ENCODE measurements around the gene PGLYRP4.

PGLYRP4 gene

DNA sequence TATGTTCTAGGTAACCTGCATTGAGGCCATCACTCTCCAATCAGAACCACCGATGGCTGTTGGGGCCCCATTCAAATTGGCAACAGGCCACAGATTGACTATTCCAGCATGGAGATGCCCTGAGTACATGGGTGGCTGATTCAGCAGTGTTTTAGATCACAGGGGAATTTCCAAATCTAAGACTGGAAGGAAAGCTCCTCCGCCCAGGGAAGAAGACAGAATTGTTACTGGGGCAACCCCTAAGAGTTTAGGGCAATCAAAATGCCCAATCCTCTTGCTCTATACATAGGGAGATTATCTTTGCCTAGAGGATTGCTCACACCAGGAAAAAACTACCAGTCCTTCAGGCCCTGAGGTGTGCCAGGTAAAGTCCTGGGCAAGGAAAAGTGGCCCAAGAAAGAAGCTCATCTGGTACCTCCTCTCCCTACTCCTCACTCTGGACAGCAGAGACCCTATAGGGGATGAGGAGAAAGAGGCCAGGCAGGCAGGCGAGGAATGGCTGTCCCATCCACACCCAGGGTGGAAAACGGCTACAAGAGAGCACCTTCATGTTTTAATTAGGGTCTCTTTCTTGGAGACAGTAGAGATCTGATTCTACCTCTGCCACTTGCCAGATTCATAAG lies 36.4 kb upstream of the PGLYRP4 start:
- DNase-seq: no peak
- Histone ChIP-seq H2BK15ac (replicated peaks; ENCODE audit: low read depth) (no peak overlapping the region), H3K4me3 (ENCODE audit: low read length) (no peak overlapping the region), H4K8ac (ENCODE audit: low read depth, low read length) (no peak overlapping the region), H3K27ac (ENCODE audit: low read depth, low read length) (no peak overlapping the region), H3K9ac (ENCODE audit: low read length) (no peak overlapping the region), H3K4ac (ENCODE audit: low read depth, low read length) (no peak overlapping the region), H3K4me2 (ENCODE audit: low read length) (no peak overlapping the region), H3K27me3 (ENCODE audit: insufficient read depth, low read length, poor library complexity) (no peaks in the 10 kb centered on the region), H3K23ac (ENCODE audit: low read length) (no peak overlapping the region), H4K5ac (ENCODE audit: low read length) (no peak overlapping the region), H3K79me1 (ENCODE audit: low read length) (no peaks in the 10 kb centered on the region), H2BK5ac (ENCODE audit: low read length) (no peak overlapping the region), H3K4me1 (ENCODE audit: control insufficient read depth, low read depth, low read length) (no peaks in the 10 kb centered on the region), H3K36me3 (ENCODE audit: control insufficient read depth, insufficient read depth, low read length) (no peaks in the 10 kb centered on the region), H2BK120ac (ENCODE audit: low read depth, low read length) (no peak overlapping the region), H3K18ac (ENCODE audit: low read length) (no peak overlapping the region), H2AK5ac (ENCODE audit: low read length) (no peak overlapping the region), H3K79me2 (ENCODE audit: control insufficient read depth, insufficient read depth, low read length) (no peaks in the 10 kb centered on the region), H3K56ac (ENCODE audit: low read length) (no peak overlapping the region)
- WGBS (ENCODE audit: extremely low coverage, insufficient coverage, low lambda C conversion rate): no CpG with 5 or more reads among the region's 4 CpGs

DNA sequence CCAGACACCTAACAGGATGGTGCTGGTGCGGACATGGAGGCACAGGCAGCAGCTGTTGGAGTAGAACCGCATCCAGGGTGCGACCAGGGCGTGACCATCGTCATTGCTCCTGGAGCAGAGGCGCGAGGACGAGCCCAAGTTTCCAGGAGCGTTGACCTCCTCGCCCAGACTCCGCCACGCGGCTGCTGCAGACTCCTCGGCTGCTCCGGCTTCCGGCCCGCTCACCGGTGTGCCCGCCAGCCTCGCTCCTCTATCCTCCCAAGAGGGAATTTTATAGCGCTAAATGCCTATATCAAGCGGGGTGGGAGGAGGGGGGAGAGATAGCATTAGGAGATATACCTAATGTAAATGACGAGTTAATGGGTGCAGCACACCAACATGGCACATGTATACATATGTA lies 32.1 kb upstream of the PGLYRP4 start:
- Histone ChIP-seq H3K18ac (ENCODE audit: low read length) (no peak overlapping the region), H3K79me1 (ENCODE audit: low read length) (no peaks in the 10 kb centered on the region), H2BK120ac (ENCODE audit: low read depth, low read length) (no peak overlapping the region), H3K27ac (ENCODE audit: low read depth, low read length) (no peak overlapping the region), H2BK15ac (replicated peaks; ENCODE audit: low read depth) (no peak overlapping the region), H3K4me3 (ENCODE audit: low read length) (no peak overlapping the region), H3K4ac (ENCODE audit: low read depth, low read length) (no peak overlapping the region), H3K4me2 (ENCODE audit: low read length) (no peak overlapping the region), H4K5ac (ENCODE audit: low read length) (no peak overlapping the region), H3K9ac (ENCODE audit: low read length) (no peak overlapping the region), H3K79me2 (ENCODE audit: control insufficient read depth, insufficient read depth, low read length) (no peaks in the 10 kb centered on the region), H3K36me3 (ENCODE audit: control insufficient read depth, insufficient read depth, low read length) (no peaks in the 10 kb centered on the region), H2AK5ac (ENCODE audit: low read length) (no peak overlapping the region), H4K8ac (ENCODE audit: low read depth, low read length) (no peak overlapping the region), H3K56ac (ENCODE audit: low read length) (no peak overlapping the region), H2BK5ac (ENCODE audit: low read length) (no peak overlapping the region), H3K23ac (ENCODE audit: low read length) (no peak overlapping the region), H3K4me1 (ENCODE audit: control insufficient read depth, low read depth, low read length) (no peaks in the 10 kb centered on the region), H3K27me3 (ENCODE audit: insufficient read depth, low read length, poor library complexity) (no peaks in the 10 kb centered on the region)
- DNase-seq: no peak
- no CpG with 5 or more reads among the region's 23 CpGs for WGBS (ENCODE audit: extremely low coverage, insufficient coverage, low lambda C conversion rate)

DNA sequence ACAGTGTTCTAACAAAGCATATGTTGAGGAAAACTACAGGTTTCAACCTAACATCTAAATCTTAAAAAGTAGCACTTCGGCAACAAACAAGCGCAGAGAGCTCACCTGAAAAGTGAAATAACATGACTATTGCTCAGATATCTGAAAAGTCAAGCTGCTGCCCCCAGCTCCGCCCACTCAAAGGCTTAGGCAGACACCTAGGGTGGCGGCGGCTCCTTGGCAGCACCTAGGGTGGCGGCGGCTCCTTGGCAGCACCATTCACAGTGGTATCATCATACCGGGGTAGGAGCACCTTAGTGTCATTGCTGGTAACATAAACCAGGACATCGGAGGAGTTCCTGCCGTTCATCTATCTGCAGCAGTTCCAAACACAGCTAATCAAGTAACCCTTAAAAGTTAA lies 30.9 kb upstream of the PGLYRP4 start:
- Histone ChIP-seq H4K8ac (ENCODE audit: low read depth, low read length) (no peak overlapping the region), H2BK120ac (ENCODE audit: low read depth, low read length) (no peak overlapping the region), H2BK5ac (ENCODE audit: low read length) (no peak overlapping the region), H4K5ac (ENCODE audit: low read length) (no peak overlapping the region), H2BK15ac (replicated peaks; ENCODE audit: low read depth) (no peak overlapping the region), H3K4me2 (ENCODE audit: low read length) (no peak overlapping the region), H3K36me3 (ENCODE audit: control insufficient read depth, insufficient read depth, low read length) (no peaks in the 10 kb centered on the region), H3K79me1 (ENCODE audit: low read length) (no peaks in the 10 kb centered on the region), H3K23ac (ENCODE audit: low read length) (no peak overlapping the region), H3K18ac (ENCODE audit: low read length) (no peak overlapping the region), H3K79me2 (ENCODE audit: control insufficient read depth, insufficient read depth, low read length) (no peaks in the 10 kb centered on the region), H3K9ac (ENCODE audit: low read length) (no peak overlapping the region), H3K27ac (ENCODE audit: low read depth, low read length) (no peak overlapping the region), H2AK5ac (ENCODE audit: low read length) (no peak overlapping the region), H3K56ac (ENCODE audit: low read length) (no peak overlapping the region), H3K4me3 (ENCODE audit: low read length) (no peak overlapping the region), H3K27me3 (ENCODE audit: insufficient read depth, low read length, poor library complexity) (no peaks in the 10 kb centered on the region), H3K4me1 (ENCODE audit: control insufficient read depth, low read depth, low read length) (no peaks in the 10 kb centered on the region), H3K4ac (ENCODE audit: low read depth, low read length) (no peak overlapping the region)
- no CpG with 5 or more reads among the region's 10 CpGs for WGBS (ENCODE audit: extremely low coverage, insufficient coverage, low lambda C conversion rate)
- no peak for DNase-seq

DNA sequence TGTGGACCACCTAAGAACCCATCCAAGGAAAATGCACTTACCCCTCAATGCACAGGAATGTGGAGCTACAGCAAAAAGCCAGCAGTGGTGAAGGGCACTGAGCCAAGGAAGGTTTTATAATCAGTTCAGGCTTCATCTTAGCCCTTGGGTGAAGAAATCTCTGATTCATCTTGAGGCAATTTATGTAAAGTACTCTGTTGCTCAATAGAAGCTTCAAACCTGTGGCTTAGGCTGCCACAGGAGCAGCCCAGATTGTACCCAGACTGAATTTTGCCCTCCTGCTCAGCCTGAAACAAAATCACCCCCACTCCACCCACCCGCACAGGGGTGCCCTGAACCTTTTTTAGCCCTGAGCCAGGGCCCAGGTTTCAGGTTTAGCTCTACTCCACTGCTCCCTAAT lies 26.9 kb upstream of the PGLYRP4 start, which contains the start of gene S100A12:
Gene S100A12, minus strand, starts transcription at position 111 of the 400 bp plus-strand sequence. CDS start 1,029 bp downstream, outside the sequence.
- Histone ChIP-seq H3K23ac (ENCODE audit: low read length) (no peak within 1 kb of the TSS), H3K79me2 (ENCODE audit: control insufficient read depth, insufficient read depth, low read length) (no peaks in the 10 kb centered on the region), H4K8ac (ENCODE audit: low read depth, low read length) (no peak within 1 kb of the TSS), H3K79me1 (ENCODE audit: low read length) (no peaks in the 10 kb centered on the region), H2BK120ac (ENCODE audit: low read depth, low read length) (no peak within 1 kb of the TSS), H3K27ac (ENCODE audit: low read depth, low read length) (no peak within 1 kb of the TSS), H3K4ac (ENCODE audit: low read depth, low read length) (no peak within 1 kb of the TSS), H2AK5ac (ENCODE audit: low read length) (no peak within 1 kb of the TSS), H2BK15ac (replicated peaks; ENCODE audit: low read depth) (no peak within 1 kb of the TSS), H3K36me3 (ENCODE audit: control insufficient read depth, insufficient read depth, low read length) (no peaks in the 10 kb centered on the region), H4K5ac (ENCODE audit: low read length) (no peak within 1 kb of the TSS), H3K4me3 (ENCODE audit: low read length) (no peak within 1 kb of the TSS), H3K4me1 (ENCODE audit: control insufficient read depth, low read depth, low read length) (no peaks in the 10 kb centered on the region), H3K18ac (ENCODE audit: low read length) (no peak within 1 kb of the TSS), H3K9ac (ENCODE audit: low read length) (no peak within 1 kb of the TSS), H2BK5ac (ENCODE audit: low read length) (no peak within 1 kb of the TSS), H3K56ac (ENCODE audit: low read length) (no peak within 1 kb of the TSS), H3K4me2 (ENCODE audit: low read length) (no peak within 1 kb of the TSS), H3K27me3 (ENCODE audit: insufficient read depth, low read length, poor library complexity) (no peaks in the 10 kb centered on the region)
- no CpG with 5 or more reads among the region's 1 CpG for WGBS (ENCODE audit: extremely low coverage, insufficient coverage, low lambda C conversion rate)
- no peak for DNase-seq

DNA sequence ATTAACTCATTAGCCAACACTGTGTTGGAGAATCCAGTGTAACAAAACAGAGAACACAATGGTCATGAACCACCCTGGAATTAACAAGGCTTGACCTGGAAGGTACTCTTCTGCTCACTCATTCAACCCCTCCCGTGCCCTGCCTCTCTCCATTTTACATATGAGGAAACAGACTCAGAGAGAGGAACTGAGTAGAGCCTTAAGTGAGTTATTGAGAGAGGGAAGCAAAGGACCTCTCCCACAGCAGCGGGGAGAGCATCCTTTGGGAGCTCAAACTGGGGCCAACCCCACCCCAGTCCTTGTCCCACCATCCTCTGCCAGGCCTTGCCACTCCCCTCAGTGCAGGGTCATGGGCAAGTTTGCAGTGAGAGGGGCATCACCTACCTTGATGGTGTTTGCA lies 25.4 kb upstream of the PGLYRP4 start:
- Histone ChIP-seq H3K27ac (ENCODE audit: low read depth, low read length) (no peak overlapping the region), H2BK15ac (replicated peaks; ENCODE audit: low read depth) (no peak overlapping the region), H2BK120ac (ENCODE audit: low read depth, low read length) (no peak overlapping the region), H3K36me3 (ENCODE audit: control insufficient read depth, insufficient read depth, low read length) (no peaks in the 10 kb centered on the region), H3K4me3 (ENCODE audit: low read length) (no peak overlapping the region), H3K9ac (ENCODE audit: low read length) (no peak overlapping the region), H4K8ac (ENCODE audit: low read depth, low read length) (no peak overlapping the region), H3K79me2 (ENCODE audit: control insufficient read depth, insufficient read depth, low read length) (no peaks in the 10 kb centered on the region), H3K27me3 (ENCODE audit: insufficient read depth, low read length, poor library complexity) (no peaks in the 10 kb centered on the region), H3K4me2 (ENCODE audit: low read length) (no peak overlapping the region), H2BK5ac (ENCODE audit: low read length) (no peak overlapping the region), H3K23ac (ENCODE audit: low read length) (no peak overlapping the region), H3K79me1 (ENCODE audit: low read length) (no peaks in the 10 kb centered on the region), H3K56ac (ENCODE audit: low read length) (no peak overlapping the region), H3K4me1 (ENCODE audit: control insufficient read depth, low read depth, low read length) (no peaks in the 10 kb centered on the region), H3K18ac (ENCODE audit: low read length) (no peak overlapping the region), H3K4ac (ENCODE audit: low read depth, low read length) (no peak overlapping the region), H2AK5ac (ENCODE audit: low read length) (no peak overlapping the region), H4K5ac (ENCODE audit: low read length) (no peak overlapping the region)
- WGBS (ENCODE audit: extremely low coverage, insufficient coverage, low lambda C conversion rate): no CpG with 5 or more reads among the region's 2 CpGs
- no peak for DNase-seq

DNA sequence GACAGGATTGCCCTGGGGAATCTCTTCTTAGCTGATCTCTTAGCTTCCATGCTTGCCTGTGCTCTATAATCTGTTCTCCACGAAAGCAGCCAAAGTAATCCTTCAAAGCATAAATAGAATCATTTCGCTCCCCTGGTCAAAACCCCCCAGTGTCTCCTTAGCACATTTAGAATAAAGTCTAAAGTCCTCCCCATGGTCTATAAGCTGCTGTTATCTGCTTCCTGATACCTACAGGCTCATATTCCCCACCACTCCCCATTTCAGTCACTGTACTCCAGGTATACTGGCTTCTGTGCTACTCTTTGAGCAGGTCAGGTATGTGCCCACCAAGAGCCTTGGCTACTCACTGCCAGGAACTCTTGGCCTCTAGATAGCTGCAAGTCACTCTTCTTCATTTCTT lies 23.9 kb upstream of the PGLYRP4 start:
- H3K56ac ChIP-seq (ENCODE audit: low read length): no peak overlapping the region
- no peak overlapping the region for H2BK15ac ChIP-seq (replicated peaks; ENCODE audit: low read depth)
- no peak overlapping the region for H3K23ac ChIP-seq (ENCODE audit: low read length)
- WGBS (ENCODE audit: extremely low coverage, insufficient coverage, low lambda C conversion rate): no CpG with 5 or more reads among the region's 2 CpGs
- no peak overlapping the region for H2BK5ac ChIP-seq (ENCODE audit: low read length)
- no peak for DNase-seq
- no peaks in the 10 kb centered on the region for H3K27me3 ChIP-seq (ENCODE audit: insufficient read depth, low read length, poor library complexity)
- H3K4me2 ChIP-seq (ENCODE audit: low read length): no peak overlapping the region
- no peak overlapping the region for H3K9ac ChIP-seq (ENCODE audit: low read length)
- no peak overlapping the region for H3K27ac ChIP-seq (ENCODE audit: low read depth, low read length)
- H3K36me3 ChIP-seq (ENCODE audit: control insufficient read depth, insufficient read depth, low read length): no peaks in the 10 kb centered on the region
- no peak overlapping the region for H4K8ac ChIP-seq (ENCODE audit: low read depth, low read length)
- no peak overlapping the region for H3K18ac ChIP-seq (ENCODE audit: low read length)
- H3K4ac ChIP-seq (ENCODE audit: low read depth, low read length): no peak overlapping the region
- no peak overlapping the region for H4K5ac ChIP-seq (ENCODE audit: low read length)
- no peak overlapping the region for H2AK5ac ChIP-seq (ENCODE audit: low read length)
- no peak overlapping the region for H3K4me3 ChIP-seq (ENCODE audit: low read length)
- no peaks in the 10 kb centered on the region for H3K79me2 ChIP-seq (ENCODE audit: control insufficient read depth, insufficient read depth, low read length)
- no peaks in the 10 kb centered on the region for H3K79me1 ChIP-seq (ENCODE audit: low read length)
- H3K4me1 ChIP-seq (ENCODE audit: control insufficient read depth, low read depth, low read length): no peaks in the 10 kb centered on the region
- no peak overlapping the region for H2BK120ac ChIP-seq (ENCODE audit: low read depth, low read length)
